ENCODE measurements around the gene STOML1. TPM values are rescaled to one million over a fixed set of nuclear protein-coding genes. Genes with fewer than 3 reads are reported as not detected.

Gene STOML1
- total RNA-seq, 1 donor from 2014 or later = 9.7 TPM

DNA sequence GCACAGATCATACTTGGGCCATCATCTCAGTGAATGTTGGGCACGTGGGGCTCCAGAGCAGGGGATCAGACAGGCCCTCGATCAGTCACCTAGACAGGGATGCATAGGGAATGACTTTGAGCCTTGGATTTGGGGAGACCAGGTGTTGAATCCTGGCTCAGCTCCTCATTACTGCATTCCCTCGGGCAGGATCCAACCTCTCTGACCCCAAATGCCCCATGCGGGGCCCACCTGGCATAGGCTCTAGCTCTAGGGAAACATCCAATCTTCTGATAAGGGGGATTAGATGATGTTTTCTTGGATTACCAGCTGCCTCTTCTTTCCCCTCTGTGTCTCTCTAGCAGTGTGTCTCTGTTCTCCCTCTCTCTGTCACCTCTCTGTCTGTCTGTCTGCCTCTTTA is 43.1 kb downstream of the STOML1 start:
- no peaks in the 10 kb centered on the region for H3K9me3 Mint-ChIP-seq
- DNase-seq (ENCODE audit: low read depth, low spot score) = no peak
- TF ChIP-seq, protein P1, sequence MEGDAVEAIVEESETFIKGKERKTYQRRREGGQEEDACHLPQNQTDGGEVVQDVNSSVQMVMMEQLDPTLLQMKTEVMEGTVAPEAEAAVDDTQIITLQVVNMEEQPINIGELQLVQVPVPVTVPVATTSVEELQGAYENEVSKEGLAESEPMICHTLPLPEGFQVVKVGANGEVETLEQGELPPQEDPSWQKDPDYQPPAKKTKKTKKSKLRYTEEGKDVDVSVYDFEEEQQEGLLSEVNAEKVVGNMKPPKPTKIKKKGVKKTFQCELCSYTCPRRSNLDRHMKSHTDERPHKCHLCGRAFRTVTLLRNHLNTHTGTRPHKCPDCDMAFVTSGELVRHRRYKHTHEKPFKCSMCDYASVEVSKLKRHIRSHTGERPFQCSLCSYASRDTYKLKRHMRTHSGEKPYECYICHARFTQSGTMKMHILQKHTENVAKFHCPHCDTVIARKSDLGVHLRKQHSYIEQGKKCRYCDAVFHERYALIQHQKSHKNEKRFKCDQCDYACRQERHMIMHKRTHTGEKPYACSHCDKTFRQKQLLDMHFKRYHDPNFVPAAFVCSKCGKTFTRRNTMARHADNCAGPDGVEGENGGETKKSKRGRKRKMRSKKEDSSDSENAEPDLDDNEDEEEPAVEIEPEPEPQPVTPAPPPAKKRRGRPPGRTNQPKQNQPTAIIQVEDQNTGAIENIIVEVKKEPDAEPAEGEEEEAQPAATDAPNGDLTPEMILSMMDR (conservative IDR thresholded peaks at IDR 0.05) = no peak
- H3K4me1 Mint-ChIP-seq = peaks cover 20% of the 10 kb centered on the region
- H3K36me3 Mint-ChIP-seq (ENCODE audit: low read depth) = no peaks in the 10 kb centered on the region
- H3K27ac Mint-ChIP-seq (ENCODE audit: unreplicated experiment) = no peak overlapping the region
- H3K27me3 Mint-ChIP-seq (ENCODE audit: low read depth) = no peaks in the 10 kb centered on the region
- no peak overlapping the region for H3K4me3 Mint-ChIP-seq

DNA sequence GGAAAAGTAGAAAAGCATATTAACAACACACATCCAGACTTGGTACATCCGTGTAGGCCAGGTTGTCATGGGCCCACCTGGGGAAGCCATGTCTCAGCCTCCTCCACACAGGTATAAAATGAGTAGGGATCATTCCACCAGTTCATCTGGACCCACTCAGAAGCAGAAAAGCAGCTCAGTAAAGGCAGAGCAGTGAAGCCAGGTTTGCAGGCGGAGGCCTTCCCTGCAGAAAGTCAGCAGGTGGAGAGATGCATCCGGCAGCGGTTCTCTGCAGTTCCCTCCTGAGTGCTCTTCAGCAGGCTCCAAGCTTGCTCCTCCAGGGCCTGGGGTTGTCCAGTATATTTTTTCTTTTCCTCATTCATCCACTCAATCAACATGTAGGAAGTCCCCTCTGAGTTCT is 43.7 kb downstream of the STOML1 start:
- Mint-ChIP-seq H3K36me3 (ENCODE audit: low read depth) (no peaks in the 10 kb centered on the region), H3K27me3 (ENCODE audit: low read depth) (no peaks in the 10 kb centered on the region), H3K27ac (ENCODE audit: unreplicated experiment) (no peak overlapping the region), H3K4me3 (no peak overlapping the region), H3K9me3 (no peaks in the 10 kb centered on the region), H3K4me1 (peaks cover 20% of the 10 kb centered on the region)
- TF ChIP-seq, protein P1 (conservative IDR thresholded peaks at IDR 0.05) = no peak
- DNase-seq (ENCODE audit: low read depth, low spot score) = no peak

DNA sequence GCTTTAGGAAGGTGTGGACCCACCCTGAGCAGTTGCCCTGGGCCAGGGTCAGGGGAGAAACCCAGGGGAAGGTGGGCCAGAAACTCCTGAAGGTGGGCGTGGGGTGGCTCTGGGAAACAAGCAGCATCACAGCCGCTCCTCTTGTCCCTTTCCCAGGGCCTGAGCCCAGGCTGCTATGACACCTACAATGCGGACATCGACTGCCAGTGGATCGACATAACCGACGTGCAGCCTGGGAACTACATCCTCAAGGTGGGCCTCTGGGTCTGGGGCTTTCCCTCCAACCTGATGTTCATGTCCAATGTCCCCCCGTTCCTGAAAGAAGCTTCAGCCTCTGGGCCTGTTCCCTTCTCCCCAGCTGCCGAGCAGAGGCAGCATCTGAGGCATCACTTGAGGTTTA is 44.4 kb downstream of the STOML1 start:
- H3K27ac Mint-ChIP-seq (ENCODE audit: unreplicated experiment) = no peak overlapping the region
- H3K4me3 Mint-ChIP-seq = no peak overlapping the region
- TF ChIP-seq, protein P1 (conservative IDR thresholded peaks at IDR 0.05) = no peak
- no peaks in the 10 kb centered on the region for H3K27me3 Mint-ChIP-seq (ENCODE audit: low read depth)
- H3K4me1 Mint-ChIP-seq = peaks cover 20% of the 10 kb centered on the region
- H3K36me3 Mint-ChIP-seq (ENCODE audit: low read depth) = no peaks in the 10 kb centered on the region
- DNase-seq (ENCODE audit: low read depth, low spot score) = no peak
- no peaks in the 10 kb centered on the region for H3K9me3 Mint-ChIP-seq

DNA sequence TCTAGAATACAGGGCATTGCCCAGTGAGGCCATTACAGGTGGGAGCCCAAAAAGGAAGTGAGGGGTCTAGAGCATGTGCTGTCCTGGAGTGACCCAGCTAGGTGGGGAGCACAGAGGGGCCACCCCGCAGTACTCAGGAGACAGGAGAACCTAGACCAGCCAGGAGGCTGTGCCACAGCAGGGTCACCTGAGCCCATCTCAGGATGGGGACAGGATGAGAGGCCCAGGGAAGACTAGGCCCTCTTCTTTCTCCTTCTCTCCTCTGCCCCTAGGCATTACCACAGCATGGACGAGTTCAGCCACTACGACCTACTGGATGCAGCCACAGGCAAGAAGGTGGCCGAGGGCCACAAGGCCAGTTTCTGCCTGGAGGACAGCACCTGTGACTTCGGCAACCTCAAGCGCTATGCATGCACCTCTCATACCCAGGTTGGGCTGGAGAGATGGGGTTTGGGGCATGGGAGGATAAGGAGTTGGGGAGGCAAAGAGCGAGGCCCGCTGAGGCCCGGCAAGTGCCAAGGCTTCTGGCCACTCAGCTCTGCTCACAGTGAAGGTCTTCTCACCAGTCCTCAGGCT is 45.2 kb downstream of the STOML1 start:
- Mint-ChIP-seq H3K4me1 (peaks cover 18% of the 10 kb centered on the region), H3K27me3 (ENCODE audit: low read depth) (no peaks in the 10 kb centered on the region), H3K36me3 (ENCODE audit: low read depth) (no peaks in the 10 kb centered on the region), H3K27ac (ENCODE audit: unreplicated experiment) (no peak overlapping the region), H3K4me3 (no peak overlapping the region), H3K9me3 (no peaks in the 10 kb centered on the region)
- DNase-seq (ENCODE audit: low read depth, low spot score) = no peak
- TF ChIP-seq, protein P1 (conservative IDR thresholded peaks at IDR 0.05) = no peak

DNA sequence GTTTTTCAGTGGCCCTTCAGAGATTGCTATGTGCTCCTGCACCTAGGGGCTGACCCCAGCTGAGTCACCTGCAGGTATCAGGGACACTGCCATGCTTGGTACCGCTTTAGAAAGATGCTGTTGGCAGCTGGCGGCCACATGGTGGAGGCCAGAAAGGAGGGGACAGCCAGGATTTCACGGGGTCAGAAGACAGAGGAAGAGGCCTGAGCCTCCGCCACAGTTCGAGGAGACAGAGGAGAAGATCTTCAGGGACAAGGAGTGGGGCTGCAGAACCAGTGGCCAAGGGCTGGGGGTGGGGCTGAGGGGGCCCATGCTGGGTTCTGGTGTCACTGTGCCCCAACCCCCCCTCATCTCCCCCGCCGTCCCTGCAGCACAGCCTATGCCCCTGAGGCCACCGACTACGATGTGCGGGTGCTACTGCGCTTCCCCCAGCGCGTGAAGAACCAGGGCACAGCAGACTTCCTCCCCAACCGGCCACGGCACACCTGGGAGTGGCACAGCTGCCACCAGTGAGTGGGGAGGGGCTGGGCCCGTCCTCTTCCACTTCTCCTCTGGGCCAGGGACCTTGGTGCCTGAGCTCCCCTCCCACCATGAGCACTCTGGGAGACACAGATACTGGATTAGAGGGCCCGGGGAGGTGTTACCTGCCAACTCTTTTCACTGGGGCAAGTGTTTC is 45.9 kb downstream of the STOML1 start:
- Mint-ChIP-seq H3K27me3 (ENCODE audit: low read depth) (no peaks in the 10 kb centered on the region), H3K4me3 (no peak overlapping the region), H3K4me1 (peaks cover 13% of the 10 kb centered on the region), H3K36me3 (ENCODE audit: low read depth) (no peaks in the 10 kb centered on the region), H3K27ac (ENCODE audit: unreplicated experiment) (no peak overlapping the region), H3K9me3 (no peaks in the 10 kb centered on the region)
- TF ChIP-seq, protein P1 (conservative IDR thresholded peaks at IDR 0.05) = no peak
- no peak for DNase-seq (ENCODE audit: low read depth, low spot score)

Data from neural crest cell (in vitro differentiated cells).